Parathyroid adenoma (tissue), 2 donors: ENCODE data around the gene NEURL3.

ENCODE experiments used
- H2AFZ ChIP-seq: fragments of 300-600 bp; sonication (generic); one replicate; pipeline ENCODE4 v1.7.0; 2017; ENCODE audit warnings: antibody characterized with exemption, mild to moderate bottlenecking
- H3K27ac ChIP-seq: fragments of 300-600 bp; sonication (generic); one replicate; pipeline ENCODE4 v1.7.0; 2017
- H3K27me3 ChIP-seq: fragments of 300-600 bp; sonication (generic); one replicate; pipeline ENCODE4 v1.7.0; 2017; ENCODE audit warnings: low read length; ENCODE audit not compliant: control insufficient read depth, insufficient read depth
- H3K36me3 ChIP-seq: fragments of 300-600 bp; sonication (generic); one replicate; pipeline ENCODE4 v1.7.0; 2017; ENCODE audit warnings: low read length; ENCODE audit not compliant: control insufficient read depth, insufficient read depth
- H3K4me1 ChIP-seq: fragments of 300-600 bp; sonication (generic); one replicate; pipeline ENCODE4 v1.7.0; 2017; ENCODE audit warnings: control low read depth
- H3K4me2 ChIP-seq: fragments of 300-600 bp; sonication (generic); one replicate; pipeline ENCODE4 v1.7.0; 2017; ENCODE audit warnings: low read length
- H3K4me3 ChIP-seq: fragments of 300-600 bp; sonication (generic); one replicate; pipeline ENCODE4 v1.7.0; 2017; ENCODE audit warnings: low read depth, low read length
- H3K79me2 ChIP-seq: fragments of 300-600 bp; sonication (generic); one replicate; pipeline ENCODE4 v1.7.0; 2017; ENCODE audit warnings: control low read depth
- H3K9ac ChIP-seq: fragments of 300-600 bp; sonication (generic); one replicate; pipeline ENCODE4 v1.7.0; 2017; ENCODE audit warnings: mild to moderate bottlenecking
- H3K9me3 ChIP-seq: fragments of 300-600 bp; sonication (generic); one replicate; pipeline ENCODE4 v1.7.0; 2017; ENCODE audit warnings: low read length; ENCODE audit not compliant: control insufficient read depth
- CTCF ChIP-seq: fragments of 300-600 bp; sonication (generic); IDR thresholded peaks from one replicate; pipeline ENCODE4 v1.7.0; 2017; ENCODE audit warnings: antibody characterized with exemption, mild to moderate bottlenecking
- donor health status: primary hyperparathyroidism.

The NEURL3 gene

GRCh38 chr2:96506016-96506906, 1.1 kb upstream of the NEURL3 start:
- no peak overlapping the region for H3K9ac ChIP-seq
- no peak for TF ChIP-seq CTCF
- H3K4me2 ChIP-seq: no peak overlapping the region
- H3K79me2 ChIP-seq: no peaks in the 10 kb centered on the region
- peaks cover 6% of the 10 kb centered on the region for H3K4me1 ChIP-seq
- H3K9me3 ChIP-seq: no peaks in the 10 kb centered on the region
- H3K4me3 ChIP-seq: no peak overlapping the region
- no peak overlapping the region for H3K27ac ChIP-seq
- no peaks in the 10 kb centered on the region for H3K36me3 ChIP-seq
- no peak overlapping the region for H2AFZ ChIP-seq
- no peaks in the 10 kb centered on the region for H3K27me3 ChIP-seq

- Histone ChIP-seq H3K36me3 (no peaks in the 10 kb centered on the region), H3K27me3 (no peaks in the 10 kb centered on the region), H3K27ac (no peak overlapping the region), H3K9me3 (no peaks in the 10 kb centered on the region), H3K4me3 (no peak overlapping the region), H3K9ac (no peak overlapping the region), H3K4me1 (peaks cover 3% of the 10 kb centered on the region), H2AFZ (no peak overlapping the region), H3K4me2 (no peak overlapping the region), H3K79me2 (no peaks in the 10 kb centered on the region)
- TF ChIP-seq CTCF: no peak
These were observed 1.4 kb downstream of the NEURL3 start for GRCh38 chr2:96503637-96504243.

GRCh38 chr2:96502891-96503636, 2.1 kb downstream of the NEURL3 start:
- no peak overlapping the region for H3K9ac ChIP-seq
- H3K79me2 ChIP-seq: no peaks in the 10 kb centered on the region
- H2AFZ ChIP-seq: no peak overlapping the region
- no peak for TF ChIP-seq CTCF
- no peaks in the 10 kb centered on the region for H3K27me3 ChIP-seq
- H3K4me3 ChIP-seq: no peak overlapping the region
- H3K4me2 ChIP-seq: no peak overlapping the region
- H3K27ac ChIP-seq: no peak overlapping the region
- H3K36me3 ChIP-seq: no peaks in the 10 kb centered on the region
- H3K9me3 ChIP-seq: no peaks in the 10 kb centered on the region
- no peaks in the 10 kb centered on the region for H3K4me1 ChIP-seq

- Histone ChIP-seq H3K36me3 (no peaks in the 10 kb centered on the region), H2AFZ (no peak overlapping the region), H3K4me3 (no peak overlapping the region), H3K9ac (no peak overlapping the region), H3K4me2 (no peak overlapping the region), H3K4me1 (no peaks in the 10 kb centered on the region), H3K79me2 (no peaks in the 10 kb centered on the region), H3K27me3 (no peaks in the 10 kb centered on the region), H3K27ac (no peak overlapping the region), H3K9me3 (no peaks in the 10 kb centered on the region)
- no peak for TF ChIP-seq CTCF
These were observed 3.0 kb downstream of the NEURL3 start for GRCh38 chr2:96501886-96502810.
